Astrocyte (in vitro differentiated cells and primary cell): ENCODE measurements around the gene ZNF385C.

Source experiments
- EZH2 ChIP-seq: IDR thresholded peaks from 2 replicates; pipeline ENCODE4 v1.6.1; 2012; ENCODE audit warnings: mild to moderate bottlenecking, low read length, inconsistent platforms; ENCODE audit not compliant: insufficient read depth
- TF ChIP-seq, protein P1 (sequence below): IDR thresholded peaks from 2 replicates; pipeline ENCODE4 v1.5.1; 2011; ENCODE audit warnings: low read depth, mild to moderate bottlenecking, inconsistent platforms, low read length, moderate library complexity; ENCODE audit not compliant: insufficient read depth

DNA sequence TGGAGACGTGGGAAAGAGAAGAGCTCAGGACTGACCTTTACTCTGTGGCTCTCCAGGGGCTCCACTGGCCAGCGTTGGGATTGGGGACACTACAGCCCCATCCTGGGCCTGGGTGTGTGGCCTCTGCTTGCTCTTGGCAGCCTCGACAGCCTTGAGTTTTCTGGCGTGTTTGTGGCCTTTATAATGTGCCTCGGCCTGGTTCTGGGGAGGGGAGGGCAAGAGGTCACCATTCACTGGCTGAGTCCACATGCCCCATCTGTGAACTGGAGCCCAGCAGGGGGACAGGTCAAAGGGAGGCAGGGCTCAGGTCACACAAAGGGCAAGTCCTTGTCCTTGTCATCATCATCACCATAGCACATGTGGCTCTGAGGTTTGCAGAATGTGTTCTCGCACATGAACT lies 66.7 kb downstream of the ZNF385C start:
- no peak for TF ChIP-seq EZH2
- TF ChIP-seq, protein P1, sequence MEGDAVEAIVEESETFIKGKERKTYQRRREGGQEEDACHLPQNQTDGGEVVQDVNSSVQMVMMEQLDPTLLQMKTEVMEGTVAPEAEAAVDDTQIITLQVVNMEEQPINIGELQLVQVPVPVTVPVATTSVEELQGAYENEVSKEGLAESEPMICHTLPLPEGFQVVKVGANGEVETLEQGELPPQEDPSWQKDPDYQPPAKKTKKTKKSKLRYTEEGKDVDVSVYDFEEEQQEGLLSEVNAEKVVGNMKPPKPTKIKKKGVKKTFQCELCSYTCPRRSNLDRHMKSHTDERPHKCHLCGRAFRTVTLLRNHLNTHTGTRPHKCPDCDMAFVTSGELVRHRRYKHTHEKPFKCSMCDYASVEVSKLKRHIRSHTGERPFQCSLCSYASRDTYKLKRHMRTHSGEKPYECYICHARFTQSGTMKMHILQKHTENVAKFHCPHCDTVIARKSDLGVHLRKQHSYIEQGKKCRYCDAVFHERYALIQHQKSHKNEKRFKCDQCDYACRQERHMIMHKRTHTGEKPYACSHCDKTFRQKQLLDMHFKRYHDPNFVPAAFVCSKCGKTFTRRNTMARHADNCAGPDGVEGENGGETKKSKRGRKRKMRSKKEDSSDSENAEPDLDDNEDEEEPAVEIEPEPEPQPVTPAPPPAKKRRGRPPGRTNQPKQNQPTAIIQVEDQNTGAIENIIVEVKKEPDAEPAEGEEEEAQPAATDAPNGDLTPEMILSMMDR = no peak
